DMS153 (cell line): ENCODE measurements around the gene FILIP1L.

Experiments used
- DNase-seq: peaks from one replicate; lab custom pipeline; 2025; lab: John Stamatoyannopoulos, UW

FILIP1L gene

DNA sequence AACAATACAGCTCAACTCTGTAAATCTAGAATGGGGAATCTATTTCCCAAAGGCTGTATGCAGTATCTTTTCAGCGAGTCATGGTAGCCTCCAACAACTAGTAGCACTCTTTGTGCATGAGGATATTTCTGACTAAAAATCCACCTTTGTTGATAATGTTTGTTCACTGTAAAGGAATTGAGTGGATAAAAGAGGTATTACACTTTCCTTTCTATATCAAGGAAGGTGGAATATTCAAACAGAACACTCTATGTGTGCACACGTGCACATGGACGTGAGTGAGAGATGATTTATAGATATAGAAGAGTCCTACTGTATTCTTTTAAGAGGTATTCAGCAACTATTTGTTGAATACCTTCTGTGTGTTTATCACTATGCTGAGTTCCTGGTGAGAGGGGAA, 228.4 kb downstream of the FILIP1L start:
- no peak for DNase-seq

DNA sequence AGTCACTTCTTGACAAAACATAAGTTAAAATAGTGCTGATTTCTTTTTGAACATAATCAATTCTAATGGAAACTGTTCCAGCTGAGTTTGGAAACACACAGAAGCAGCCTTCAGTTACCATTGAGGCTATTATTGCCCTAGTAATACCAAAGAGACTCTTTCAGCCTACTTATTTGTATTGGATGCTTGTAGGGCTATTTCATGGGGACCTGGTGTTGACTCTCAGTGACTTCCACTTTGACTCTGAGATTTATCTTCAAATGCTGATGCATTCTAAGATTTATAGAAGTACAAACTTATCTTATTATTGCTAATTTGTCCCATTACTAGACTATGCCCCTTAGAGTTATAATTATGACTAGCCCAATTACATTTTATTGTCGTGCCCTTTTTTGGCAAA, 229.2 kb downstream of the FILIP1L start:
- DNase-seq: no peak

DNA sequence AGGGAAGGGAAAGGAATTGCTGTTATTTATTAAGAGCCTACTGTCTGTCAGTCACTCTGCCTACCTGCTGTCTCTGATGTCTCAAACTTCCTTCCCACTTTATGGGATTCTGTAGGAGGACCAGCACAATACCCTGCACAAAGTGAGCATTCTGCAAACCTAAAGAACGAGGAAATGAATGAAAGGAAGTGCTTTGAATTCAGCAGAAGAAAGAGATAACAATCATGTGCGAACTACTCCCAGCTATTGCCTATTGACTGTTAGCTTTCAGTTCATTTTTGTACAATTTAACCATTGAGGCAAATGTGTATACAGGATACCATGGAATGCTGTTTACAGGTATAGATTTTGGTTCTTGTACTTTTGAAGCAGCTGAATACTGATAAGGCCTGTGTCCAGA, 229.8 kb downstream of the FILIP1L start:
- no peak for DNase-seq

DNA sequence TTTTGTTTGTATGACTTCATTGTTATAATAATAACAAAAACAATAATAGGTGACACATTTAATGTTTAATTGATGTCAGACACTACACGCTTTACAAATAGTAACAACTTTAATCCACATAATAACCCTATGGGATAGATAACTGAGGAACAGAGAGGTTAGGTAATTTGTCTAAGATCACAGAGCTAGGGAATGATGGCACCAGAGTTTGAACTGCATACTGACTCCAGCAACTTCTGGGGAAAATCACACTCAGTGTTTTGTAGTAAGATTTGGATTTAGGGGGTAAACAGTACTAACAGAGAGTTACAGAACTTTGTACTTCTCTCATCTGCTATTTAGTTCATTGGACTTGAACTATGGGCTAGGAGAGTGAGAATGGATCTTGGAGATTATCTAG, 230.6 kb downstream of the FILIP1L start:
- no peak for DNase-seq

DNA sequence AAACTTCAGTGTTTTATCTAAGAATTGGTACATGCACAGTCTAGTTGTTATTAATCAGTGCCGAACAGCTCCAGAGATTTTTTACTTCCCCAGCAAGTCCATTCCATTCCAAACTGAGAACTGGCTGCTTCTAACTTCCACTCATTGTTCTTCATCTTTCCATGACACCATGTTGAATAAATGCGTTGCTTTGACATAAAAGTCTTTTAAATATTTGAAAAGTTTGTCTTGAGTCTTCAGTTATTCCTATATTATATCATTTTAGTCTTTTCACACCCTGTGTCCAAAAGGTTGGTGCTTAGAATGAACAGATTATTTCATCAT, 231.2 kb downstream of the FILIP1L start:
- no peak for DNase-seq

DNA sequence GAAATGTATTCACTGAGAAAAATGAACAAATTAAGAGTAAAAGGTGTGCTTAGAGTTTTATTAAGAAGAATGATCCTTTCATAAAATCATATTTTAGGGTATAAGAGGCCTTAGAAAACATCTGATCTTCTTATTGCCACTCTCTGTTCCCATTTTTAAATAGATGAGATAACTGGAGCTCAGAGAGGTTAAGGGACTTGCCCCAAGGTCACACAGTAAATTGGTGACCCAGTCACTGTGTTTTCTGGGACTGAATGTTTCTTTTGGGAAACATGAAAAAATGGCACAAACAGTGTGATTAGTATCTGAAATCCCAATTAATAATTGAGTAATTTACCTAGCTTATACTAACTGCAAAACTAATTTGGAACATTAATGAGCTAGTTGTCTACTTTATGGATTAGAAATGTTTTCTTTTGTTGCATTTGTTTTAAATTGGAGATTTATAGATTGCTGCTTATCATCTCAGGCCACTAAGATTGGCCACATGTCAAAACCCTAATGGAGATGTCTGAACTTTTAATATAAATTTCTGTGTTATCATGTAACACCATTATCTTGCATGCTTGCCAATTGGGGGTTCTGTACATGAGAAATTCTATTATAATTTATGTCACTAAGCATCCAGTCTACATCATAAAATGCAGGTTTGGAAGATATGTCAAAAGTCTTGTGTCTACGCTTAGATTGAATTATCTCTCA, 231.7 kb downstream of the FILIP1L start:
- no peak for DNase-seq

DNA sequence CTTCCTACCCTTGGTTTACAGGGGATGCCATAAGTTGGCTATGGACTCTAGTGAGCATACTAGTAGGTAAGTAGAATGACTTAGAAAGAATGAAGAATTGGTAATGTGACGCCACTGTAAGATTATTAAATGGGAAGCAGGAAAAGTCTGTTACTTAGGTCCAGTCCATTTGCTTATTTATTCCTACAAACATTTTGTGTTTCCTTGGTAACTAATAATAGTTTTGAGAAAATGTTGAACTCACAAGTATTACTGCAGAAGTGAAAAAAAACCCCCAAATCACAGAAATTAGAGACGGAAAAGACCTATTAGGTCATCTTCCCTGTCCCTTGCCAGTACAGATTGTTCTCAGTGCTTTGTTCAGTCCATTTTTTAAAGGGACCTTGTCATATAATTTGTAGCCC, 233.2 kb downstream of the FILIP1L start:
- DNase-seq: no peak

DNA sequence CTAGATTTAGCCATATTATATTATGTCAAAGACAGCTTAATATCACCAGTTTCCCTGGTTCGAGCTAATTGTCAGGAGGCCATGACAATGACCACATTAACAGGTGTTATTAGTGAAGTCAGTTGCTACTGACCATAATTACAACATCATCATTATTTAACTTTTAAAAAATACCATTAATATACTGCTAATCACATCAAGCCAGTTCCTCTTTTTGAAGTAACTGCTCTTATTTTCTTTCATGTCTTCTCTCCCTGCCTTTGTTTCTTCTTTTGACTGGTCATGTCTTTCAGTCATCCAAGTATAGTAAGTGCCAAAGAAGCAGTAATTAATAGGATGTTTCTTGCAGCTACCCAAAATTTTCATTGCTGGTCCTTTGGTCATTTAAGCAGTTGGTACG, 235.0 kb downstream of the FILIP1L start:
- no peak for DNase-seq

DNA sequence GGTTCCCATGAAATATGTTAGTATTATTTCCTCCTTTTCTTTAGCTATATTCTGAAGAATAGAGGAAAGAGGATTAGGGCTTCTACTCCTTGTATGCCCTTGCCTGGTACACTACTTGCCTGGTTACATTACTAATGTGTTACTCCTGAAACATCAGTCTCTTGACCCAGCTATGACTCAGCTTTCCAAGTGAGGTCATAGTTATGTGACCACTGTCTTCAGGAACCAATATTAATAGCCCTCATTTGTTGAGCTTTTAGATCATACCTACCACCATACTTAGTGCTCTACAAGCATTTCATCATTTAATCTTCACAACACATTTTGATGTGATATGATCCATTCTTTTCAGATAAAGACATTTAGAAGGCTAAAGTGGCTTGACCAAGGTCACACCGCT, 236.3 kb downstream of the FILIP1L start:
- no peak for DNase-seq

DNA sequence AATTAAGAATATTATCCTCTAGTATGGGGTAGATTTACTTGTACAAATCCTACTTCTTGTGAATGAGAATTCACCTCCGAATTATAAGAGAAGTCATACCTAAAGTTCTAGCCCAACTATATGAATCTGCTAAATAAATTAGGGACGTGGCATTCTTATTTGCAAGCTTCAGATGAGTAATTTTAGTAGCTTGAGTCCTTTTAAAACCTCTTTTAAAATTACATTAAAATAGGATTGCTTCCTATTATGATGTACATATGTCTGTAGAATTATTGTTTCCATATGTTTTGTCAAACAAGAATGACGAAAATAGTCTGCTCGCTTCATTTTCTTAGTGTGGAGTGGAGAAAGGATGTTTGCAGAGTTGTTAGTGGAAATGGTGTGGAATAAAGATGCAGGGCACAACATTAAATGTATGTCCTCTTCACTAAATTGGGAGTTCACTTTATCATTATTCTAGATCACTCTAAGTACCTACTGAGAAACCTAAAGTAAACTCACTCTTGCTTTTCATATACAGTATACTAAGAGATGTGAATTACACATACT, 237.2 kb downstream of the FILIP1L start:
- DNase-seq: no peak

DNA sequence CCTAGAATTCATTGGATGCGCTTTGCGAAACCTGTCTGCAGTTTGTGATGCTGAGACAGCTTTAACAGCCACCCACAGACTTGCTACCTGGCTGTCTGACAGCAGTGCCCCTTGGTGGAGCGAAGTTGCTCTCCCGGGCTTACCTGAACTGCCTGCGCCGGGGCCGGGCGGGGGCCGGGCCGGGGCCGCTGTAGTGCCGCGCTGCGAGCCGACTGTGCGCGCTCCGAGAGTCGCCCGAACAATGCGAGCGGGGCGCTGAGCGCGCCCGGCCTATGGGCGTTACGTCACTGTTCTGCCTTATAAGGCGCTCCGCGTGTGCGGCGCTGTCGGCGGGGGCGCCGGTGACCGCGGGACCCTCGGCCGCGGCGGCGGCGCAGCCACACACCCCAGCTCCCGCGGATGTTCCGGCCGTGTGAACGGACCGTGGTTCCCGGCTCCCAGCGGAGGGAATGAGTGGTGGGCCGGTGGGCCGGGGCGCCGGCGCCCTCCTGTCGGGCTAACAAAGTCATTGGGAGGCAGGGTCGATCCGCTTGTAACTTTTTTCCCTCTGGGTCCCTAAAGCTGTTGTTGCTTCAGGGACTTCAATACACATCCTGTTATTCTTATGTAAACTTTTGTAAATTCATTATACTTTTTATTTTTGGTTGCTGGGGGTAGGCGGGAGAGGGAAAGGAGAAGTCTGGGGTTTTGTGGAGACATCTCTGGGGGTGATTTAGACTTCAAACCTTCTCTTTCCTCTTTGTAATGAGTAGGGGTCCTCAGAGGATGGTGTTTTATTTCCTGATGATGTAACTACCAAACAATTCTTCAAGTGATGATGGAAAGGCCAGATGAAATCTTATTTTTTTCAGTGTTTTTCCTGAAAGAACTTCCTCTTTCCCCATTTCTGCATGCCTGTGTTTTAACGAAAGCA, 238.1 kb downstream of the FILIP1L start:
- DNase-seq: peak; percentile 47

DNA sequence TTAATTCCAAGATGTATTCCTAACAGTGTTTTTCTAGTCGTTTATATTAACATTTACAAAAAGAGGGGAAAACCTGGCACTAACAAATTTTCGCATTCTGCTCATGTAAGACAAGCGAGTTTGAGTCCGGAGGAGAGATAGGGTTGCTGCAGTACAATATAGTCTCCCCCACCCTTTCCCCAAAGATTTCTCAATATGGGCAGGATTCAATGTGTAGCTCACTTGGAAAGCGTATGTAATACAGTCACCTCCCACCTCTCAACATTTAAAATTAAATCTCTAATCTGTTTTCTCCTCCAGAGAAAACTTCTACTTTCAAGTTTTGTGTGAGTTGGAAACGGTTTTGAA, 238.7 kb downstream of the FILIP1L start:
- no peak for DNase-seq

DNA sequence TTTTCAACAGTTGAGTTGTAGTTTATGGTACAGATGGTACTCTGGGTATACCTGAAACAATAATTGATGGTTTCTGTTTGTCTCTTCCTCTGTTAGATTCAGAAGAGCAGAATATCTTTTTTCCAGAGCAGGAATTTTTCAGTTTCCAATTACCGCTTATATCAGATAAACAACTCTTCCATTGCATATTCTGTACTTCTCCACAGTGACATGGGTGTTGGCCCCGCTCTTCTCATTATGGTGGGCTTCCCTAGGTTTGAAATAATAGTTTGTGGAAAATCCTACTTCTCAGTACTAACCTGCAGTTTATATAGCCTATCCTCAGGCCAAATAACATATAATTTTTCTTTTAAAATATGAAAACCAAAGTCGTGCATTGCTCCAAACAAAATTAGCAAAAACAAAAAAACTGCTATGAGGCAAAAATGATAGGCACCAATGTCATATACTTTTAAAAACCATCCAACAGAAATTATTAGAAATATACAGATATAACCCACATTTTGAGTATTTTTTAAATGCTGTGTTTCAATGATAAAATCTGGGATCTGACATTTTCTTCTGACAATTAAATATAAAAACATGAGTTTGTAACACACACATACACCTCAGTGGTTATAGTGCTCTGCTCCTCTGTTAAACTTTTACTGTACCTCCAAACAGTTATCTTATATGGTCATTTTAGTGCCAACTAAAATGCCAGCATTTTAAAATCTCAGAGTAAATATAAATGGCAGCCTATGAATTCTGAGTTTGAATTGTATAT, 239.9 kb downstream of the FILIP1L start:
- DNase-seq: no peak

DNA sequence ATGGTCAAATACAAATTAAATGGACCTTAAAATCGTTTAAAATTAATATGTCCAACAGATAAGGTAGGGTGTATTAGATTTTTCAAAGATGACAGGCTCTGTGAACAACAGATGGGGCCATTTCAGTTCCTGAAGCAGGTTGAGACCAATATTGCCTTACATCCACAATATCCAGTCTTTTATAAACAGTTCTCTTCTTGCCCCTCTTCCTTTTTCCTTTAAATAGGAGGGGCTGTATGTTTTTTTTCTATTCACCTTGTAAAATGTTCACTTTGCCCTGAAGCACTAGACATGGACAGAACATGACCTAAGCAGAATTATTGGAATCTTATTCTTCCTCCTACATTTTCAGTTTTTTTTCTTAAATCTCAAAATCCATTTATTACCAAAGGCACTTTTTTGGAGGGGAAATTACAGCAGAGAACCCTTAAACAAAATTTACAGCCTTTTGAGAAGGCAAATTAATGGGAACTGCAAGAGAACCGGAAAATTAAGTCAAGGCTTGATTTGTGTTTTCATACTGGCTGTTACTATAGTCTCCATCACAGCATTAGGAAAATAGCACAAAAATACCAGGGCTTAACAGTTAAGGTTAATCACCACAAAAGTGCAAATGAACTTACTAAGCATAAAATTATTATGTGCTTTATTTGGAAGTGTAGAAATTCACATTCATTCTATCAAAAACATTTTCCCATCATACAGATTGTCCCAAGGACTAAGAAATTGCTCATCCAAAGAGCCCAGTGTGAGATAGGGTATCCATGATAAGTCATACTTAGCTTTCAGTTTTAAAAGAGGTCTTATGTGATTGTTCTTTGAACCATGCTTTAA, 240.8 kb downstream of the FILIP1L start:
- DNase-seq: no peak

DNA sequence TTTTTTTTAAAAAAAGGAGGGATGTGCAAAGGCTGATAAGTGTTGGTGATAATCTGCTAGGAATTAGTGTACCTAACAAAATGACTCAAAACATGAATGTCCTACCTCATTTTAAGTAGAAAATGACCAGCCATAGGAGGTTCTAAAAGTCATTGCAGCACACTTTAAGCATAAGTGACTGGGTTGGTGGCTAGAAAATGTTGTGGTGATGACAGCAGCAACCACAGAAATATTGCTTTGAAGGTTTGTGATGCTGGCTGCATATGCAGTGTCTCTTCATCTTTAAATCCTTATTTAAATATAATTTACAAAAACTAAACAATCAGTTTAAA, 241.4 kb downstream of the FILIP1L start:
- DNase-seq: no peak

DNA sequence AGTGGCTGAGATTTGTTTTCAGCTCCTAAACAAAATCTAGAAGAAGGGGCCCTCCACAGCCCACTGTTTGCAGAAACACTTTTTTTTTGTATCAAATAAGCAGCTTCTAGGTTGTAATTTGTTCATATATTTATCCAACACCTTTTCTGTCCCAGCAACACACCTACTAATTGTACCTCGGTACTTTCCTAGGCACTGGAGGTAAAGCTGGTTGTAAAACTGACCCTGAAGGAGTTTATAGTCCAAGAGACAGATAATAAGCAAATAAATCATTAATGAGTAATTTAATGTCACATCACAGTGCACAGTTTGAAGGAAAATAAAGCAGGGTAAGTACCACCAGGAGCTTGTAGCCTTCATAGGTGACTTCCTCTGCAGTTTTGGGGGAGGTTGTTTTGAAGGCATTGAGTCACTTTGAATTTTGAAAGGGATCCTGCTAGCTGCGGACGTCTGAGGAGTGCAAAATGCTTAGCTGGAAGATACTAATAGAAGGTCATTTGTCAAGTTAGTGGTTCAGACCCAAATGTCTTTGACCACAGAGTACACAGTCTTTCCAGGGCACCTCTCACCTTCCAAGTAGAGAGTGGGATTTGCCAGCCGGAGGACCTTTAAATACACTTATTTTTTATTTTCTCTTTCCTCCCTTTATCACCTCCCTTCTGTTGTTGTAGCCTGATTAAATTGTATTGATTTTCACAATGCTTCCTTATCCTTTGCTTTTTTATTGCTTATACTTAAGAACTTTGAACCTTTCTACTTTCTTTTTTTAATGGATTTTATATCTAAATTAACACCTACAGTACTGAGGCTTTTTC, 242.9 kb downstream of the FILIP1L start:
- no peak for DNase-seq

DNA sequence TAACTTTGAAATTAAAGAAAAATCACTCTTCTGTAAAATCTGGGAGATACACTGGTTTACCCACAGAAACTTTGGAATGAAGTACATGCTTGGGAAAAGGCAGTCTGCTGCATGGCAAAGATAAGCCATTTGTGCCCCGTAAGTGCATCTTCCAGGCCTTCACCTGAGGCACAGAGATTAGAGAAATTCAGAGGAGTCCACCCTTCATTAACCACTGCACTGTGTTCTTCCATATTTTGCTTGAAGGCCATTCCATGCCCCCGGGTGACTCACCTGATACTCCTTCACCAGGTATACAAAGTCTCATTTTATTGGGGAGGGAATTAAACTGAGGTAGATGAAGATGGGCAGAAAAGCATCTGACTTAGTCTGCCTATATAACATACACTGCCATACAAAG, 243.6 kb downstream of the FILIP1L start:
- no peak for DNase-seq

DNA sequence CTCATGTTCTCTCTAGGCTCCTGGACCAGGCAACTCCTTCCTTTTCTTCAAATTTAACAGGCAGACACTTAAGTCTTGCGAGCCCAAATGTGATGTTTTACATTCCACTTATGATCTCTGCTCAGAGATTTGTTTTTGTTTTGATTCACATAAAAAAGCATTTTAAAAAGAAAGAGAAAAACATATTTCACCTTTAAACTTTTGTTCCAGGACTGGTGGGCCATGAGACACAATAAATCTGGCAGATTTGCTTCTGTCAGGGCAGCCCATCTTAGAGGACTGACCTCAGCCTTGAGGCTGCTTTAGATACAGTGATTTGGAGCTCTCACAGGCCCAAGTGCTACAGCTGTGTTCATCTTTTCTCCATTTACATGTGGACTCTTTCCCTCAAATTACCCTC, 244.7 kb downstream of the FILIP1L start:
- DNase-seq: no peak

DNA sequence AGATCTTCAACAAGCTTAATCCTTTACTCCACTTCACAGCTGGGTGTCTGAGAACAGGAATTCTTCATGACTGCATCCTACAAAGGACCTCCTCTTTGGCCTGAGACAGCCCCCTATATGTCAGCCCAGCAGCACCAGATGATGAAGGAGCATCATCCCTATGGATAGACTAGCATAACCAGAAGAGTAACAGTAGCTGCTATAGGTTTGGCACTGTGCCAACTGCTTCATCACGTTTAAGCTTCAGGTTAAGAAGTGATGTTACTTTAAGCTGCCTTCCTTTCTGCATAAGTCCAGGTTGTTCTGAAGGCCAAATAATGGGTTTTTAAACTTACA, 246.0 kb downstream of the FILIP1L start:
- no peak for DNase-seq

DNA sequence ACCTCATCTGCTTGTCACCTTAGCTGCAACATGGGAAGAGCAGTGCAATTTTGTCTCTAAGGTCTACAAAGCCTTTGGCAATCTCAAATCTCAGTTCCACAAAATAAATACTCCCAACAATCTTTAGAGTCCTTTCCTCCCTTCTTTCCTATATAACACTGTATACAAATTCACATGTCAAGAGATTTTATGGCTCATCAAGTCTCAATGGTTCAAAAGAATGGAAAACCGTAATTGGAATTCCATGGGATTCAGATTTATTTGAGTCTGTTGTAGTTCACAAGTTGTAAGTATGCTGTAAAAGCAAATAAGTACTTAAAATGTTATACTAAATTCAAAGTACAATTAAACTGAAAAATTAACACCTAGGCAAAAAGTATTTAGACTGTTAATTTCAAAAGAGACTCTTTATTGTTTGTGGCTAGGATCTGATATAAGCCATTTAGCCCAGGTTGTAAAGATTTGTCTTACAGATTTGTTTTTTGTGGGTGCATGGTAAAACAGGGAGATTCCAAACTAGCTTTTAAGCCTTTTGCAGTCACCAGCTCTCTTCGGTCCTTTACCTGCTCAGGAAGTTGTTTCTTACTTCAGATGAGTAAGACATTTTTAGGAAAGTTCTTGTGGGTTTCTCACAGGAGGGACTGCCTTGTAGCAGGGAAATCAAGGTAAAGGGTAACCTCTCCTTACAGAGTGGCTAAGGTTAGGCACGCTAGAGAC, 246.5 kb downstream of the FILIP1L start:
- no peak for DNase-seq
